GM13976 (cell line): ENCODE results near the gene GRB2.
"Not testable (repeated sequence)": the region's sequence is repeated elsewhere in the genome, so short reads cannot be mapped to it uniquely, and the experiment has no call there.

Experiments
- DNase-seq: peaks from one replicate; pipeline ENCODE4 v3.0.0; 2012; ENCODE audit warnings: low spot score
- in situ Hi-C: fragments of 300-500 bp; cut with MboI; formaldehyde crosslinking; loops from one replicate; pipeline ENCODE4 v1.12.0; 2022; ENCODE audit warnings: low sequenced_read_pairs, mixed read lengths, inconsistent platforms; ENCODE audit not compliant: unreplicated experiment
- TF ChIP-seq, protein P1 (sequence below): IDR thresholded peaks from 2 replicates; pipeline ENCODE4 v1.5.1; 2012; ENCODE audit warnings: borderline replicate concordance, mild to moderate bottlenecking; ENCODE audit not compliant: insufficient read depth; ENCODE audit errors: extremely low read depth, missing control alignments, control extremely low read depth

Gene GRB2

GRCh38 chr17:75405365-75406221 lies at the start of gene GRB2:
GRB2 (minus strand) TSS chr17:75405678; CDS start chr17:75393628, 12,050 bp downstream.
- DNase-seq = peak; percentile 99
- TF ChIP-seq, protein P1, sequence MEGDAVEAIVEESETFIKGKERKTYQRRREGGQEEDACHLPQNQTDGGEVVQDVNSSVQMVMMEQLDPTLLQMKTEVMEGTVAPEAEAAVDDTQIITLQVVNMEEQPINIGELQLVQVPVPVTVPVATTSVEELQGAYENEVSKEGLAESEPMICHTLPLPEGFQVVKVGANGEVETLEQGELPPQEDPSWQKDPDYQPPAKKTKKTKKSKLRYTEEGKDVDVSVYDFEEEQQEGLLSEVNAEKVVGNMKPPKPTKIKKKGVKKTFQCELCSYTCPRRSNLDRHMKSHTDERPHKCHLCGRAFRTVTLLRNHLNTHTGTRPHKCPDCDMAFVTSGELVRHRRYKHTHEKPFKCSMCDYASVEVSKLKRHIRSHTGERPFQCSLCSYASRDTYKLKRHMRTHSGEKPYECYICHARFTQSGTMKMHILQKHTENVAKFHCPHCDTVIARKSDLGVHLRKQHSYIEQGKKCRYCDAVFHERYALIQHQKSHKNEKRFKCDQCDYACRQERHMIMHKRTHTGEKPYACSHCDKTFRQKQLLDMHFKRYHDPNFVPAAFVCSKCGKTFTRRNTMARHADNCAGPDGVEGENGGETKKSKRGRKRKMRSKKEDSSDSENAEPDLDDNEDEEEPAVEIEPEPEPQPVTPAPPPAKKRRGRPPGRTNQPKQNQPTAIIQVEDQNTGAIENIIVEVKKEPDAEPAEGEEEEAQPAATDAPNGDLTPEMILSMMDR = no peak
- in situ Hi-C loops = loop anchor here (10.0 kb wide), 1 partner anchor 81 kb away; no protein-coding TSS in a partner anchor

DNA sequence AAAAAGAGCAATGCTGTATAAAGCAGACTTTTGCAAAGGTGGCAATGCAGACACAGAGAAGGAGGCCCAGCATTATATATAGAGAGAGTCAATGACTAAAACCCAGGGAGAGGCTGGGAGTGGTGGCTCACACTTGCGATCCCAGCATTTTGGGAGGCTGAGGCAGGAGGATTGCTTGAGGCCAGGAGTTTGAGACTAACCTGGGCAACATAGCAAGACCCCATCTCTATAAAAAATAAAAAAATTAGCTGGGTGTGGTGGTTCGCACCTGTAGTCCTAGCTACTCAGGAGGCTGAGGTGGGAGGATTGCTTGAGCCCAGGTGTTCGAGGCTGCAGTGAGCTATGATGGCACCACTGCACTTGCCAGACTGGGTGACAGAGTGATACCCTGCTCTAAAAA lies 49.2 kb upstream of the GRB2 start:
- in situ Hi-C loops, DNase-seq: not testable (repeated sequence)

DNA sequence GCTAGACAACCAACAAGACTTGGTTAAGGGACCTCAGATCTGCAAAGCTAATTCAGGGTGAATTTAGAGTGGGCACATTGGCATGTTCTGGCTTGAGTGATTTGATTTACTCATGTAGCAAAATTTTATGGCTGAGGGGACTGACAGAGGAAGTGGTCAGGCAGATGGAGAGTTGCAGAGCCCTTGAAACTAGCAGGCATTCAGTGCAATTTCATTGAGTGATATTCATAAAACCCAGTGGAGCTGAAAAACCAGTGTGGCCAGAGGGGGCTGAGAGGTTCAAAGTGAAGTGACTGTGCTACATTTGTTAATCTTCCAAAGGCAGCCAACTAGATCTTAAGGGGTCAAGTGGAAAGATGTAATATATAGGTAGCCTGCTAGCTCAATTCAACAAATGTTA lies 48.7 kb upstream of the GRB2 start:
- DNase-seq = no peak
- in situ Hi-C loops = no loop called here
- TF ChIP-seq, protein P1 = no peak

- TF ChIP-seq, protein P1 = no peak
- in situ Hi-C loops = no loop called here
- no peak for DNase-seq
Observed at GRCh38 chr17:75450270-75450669, 44.8 kb upstream of the GRB2 start.

DNA sequence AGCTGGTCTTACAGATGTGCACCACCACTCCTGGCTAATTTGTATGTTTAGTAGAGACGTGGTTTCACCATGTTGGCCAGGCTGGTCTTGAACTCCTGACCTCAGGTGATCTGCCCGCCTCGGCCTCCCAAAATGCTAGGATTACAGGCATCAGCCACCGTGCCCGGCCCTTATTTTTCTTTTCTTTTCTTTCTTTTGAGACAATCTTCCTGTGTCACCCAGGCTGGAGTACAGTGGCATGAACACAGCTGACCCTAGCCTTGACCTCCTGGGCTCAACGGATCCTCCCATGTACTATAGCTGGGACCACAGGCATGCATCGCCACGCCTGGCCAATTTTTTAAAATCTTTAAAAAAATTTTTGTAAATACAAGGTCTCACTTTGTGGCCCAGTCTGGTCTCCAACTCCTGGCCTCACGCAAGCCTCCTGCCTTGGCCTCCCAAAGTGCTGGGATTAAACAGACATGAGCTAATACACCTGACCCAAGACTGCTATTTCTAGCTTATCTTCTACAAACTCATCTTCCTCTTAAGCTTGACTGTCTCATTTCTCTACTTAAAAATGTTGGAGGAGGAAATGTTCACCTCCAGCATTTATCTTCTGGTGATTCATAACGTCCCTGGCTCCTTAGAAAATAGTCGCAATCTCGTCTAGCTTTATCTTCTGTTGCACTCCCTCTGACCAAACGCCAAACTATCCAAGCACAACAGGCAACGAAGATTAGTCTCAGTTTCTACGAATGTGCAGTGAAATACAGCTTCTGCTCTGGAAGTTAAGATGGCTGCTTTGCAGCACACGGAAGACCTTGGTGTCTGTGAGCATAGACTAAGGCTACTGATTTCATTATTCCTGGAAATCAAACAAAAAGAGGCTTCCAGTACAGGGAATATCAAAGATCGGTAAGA lies 42.7 kb upstream of the GRB2 start:
- TF ChIP-seq, protein P1 = no peak
- no peak for DNase-seq
- in situ Hi-C loops = no loop called here

GRCh38 chr17:75445896-75446295 lies 40.4 kb upstream of the GRB2 start:
- DNase-seq, in situ Hi-C loops: not testable (repeated sequence)

DNA sequence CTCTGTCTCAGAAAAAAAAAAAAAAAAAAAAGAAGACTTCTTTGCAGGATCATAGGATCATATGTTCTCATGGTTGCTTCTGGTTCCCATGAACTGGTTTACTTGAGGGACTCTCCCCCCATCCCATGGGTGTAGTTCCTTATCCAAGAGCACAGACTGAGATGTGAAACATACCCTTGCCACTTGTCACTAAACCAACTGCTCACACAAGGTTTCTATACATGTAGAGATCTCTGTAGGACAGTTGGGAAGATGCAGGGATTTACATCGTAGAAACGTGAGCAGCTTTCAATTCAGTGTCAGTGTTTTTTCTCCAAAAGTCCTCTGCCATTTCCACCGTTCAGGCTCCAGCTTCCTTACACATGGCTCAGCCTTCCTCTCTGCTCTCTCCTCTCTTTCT lies 39.8 kb upstream of the GRB2 start:
- TF ChIP-seq, protein P1 = no peak
- in situ Hi-C loops = no loop called here

More for the DNA sequence above, 39.8 kb upstream of the GRB2 start:
- no peak for DNase-seq
